HG03520 (cell line): Measurements from ENCODE around the gene STIM2.
"Not testable (repeated sequence)": the region's sequence is repeated elsewhere in the genome, so short reads cannot be mapped to it uniquely, and the experiment has no call there.

Experiments
- ATAC-seq: cut with Tn5 transposase; IDR thresholded peaks from one replicate; pipeline ENCODE4 v1.9.1; 2021; ENCODE audit warnings: mild to moderate bottlenecking, moderate library complexity; ENCODE audit not compliant: unreplicated experiment

The STIM2 gene

DNA sequence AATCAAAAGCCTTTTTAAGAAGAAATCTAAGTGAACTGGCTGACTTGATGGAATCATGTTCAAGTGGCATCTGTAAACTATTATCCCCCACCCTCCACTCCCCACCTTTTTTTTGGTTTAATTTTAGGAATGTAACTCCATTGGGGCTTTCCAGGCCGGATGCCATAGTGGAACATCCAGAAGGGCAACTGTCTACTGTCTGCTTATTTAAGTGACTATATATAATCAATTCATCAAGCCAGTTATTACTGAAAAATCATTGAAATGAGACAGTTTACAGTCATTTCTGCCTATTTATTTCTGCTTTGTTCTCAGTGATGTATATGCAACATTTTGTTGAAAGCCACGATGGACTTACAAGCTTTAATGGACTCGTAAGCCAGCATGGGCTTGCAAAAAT lies 162.3 kb downstream of the STIM2 start:
- no peak for ATAC-seq

DNA sequence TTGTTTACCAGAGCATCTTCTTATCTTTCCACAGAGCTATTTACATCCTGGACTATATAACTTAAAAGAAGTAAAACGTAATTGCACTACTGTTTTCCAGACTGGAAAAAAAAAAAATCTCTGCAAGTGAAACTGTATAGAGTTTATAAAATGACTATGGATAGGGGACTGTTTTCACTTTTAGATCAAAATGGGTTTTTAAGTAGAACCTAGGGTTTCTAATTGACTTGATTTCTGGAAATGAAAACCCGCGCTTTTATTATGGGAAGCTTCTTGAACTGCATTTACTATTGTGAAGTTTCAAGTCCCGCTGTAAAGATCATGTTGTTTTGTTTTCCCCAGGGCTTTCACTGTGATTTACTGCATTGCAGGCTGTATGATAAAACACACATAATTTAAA lies 162.7 kb downstream of the STIM2 start:
- no peak for ATAC-seq

DNA sequence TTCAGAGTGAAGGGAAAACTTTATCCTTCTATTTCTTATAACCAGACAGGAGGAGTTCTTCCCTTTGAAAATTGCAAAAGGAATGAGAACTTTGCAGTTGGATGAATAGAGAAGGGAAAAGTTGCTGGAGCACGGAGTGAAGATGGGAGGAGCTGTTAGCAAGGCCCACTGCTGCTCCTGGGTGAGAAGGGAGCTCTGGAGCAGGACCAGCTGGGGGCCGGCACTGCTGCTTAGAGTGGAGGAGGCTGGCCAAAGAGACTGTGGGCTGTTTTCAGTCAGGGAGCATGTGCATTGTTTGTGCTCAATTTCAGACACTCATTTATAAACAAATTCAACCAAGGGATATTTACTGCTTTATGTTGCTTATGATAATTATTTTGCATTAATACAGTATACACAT lies 164.2 kb downstream of the STIM2 start:
- no peak for ATAC-seq

DNA sequence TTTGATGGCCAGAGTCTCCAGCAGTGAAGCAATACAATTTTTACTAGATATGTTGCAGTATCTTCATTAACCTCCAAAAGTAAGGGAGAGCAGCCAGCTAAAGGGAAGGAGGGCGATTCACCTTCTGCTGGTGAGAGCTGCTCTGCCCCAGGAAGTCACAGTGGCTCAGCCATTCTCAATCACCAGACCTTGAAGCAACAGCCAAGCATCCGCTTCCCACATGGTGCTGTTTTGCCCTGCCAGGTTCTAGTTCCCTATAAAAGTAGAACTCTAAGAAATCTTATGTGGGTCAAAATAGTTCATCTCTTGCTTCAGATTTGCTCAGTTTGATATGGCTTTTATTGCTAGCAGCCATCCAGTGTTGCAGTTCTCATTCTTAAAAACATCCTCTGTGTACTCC lies 166.8 kb downstream of the STIM2 start:
- ATAC-seq, result no peak

DNA sequence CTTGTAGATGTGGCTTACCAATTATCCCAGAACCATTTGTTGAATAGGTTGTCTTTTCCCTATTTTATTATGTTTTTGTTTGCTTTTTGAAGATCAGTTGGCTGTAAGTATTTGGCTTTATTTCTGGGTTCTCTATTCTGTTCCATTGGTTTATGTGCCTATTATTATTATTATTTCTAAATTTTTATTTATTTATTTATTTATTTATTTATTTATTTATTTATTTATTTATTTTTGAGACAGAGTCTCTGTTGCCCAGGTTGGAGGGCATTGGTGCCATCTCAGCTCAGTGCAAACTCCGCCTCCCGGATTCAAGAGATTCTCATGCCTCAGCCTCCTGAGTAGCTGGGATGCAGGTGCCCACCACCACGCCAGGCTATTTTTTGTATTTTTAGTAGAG lies 174.5 kb downstream of the STIM2 start:
- ATAC-seq, result not testable (repeated sequence)

DNA sequence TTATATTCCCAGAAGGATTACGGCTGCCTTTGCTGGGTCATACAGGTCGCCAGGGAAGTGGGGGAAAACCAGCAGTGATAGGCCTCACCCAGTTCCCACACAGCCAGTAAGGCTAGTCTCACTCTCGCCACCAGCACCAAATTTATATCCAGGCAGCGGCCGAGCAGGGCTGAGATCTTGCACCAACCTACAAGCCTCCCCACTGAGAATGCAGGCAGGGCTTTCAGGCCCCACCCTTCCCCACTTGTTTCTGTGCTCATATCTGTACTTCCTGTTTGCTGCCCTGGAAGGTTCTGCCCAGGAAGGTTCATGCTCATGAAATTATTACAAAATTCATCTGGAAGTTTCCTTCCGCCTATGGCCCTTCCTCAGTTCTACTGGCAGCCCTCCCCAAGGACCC lies 179.7 kb downstream of the STIM2 start:
- no peak for ATAC-seq

DNA sequence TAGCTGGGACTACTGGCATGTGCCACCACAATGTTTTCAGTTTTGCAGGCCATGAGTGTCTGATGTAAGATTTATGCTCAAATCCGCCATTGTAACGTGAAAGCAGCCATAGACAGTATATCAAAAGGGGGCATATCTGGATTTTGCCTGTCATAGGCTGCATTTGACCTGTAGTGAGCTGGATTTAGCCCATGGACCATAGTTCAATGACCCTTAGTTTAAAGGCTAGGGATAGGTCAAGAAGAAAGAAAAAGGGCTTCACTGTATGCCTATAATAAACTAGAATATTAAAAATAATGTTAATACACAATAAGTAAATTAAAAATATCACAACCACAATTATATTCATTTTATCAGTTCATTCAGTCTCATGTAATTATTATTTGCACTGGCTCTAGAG lies 181.8 kb downstream of the STIM2 start:
- ATAC-seq, result no peak

DNA sequence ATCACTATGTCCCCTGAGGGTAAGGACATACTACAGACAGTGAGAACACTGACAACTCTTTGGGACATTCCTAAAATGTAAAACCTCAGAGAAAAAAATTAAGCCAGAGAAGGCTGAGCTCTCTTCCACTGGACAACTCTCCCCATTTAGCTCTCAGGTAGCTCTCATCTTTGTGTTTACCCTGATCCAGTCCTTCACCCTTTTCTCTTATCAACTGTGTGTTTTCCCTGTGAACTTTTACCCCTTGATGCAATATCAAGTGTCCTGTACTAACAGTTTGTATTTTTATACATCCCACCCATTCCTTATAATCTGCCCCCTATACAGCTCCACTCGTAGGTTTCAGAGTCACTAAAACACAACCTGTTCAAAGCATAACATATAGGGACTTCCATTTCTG lies 182.6 kb downstream of the STIM2 start:
- no peak for ATAC-seq

DNA sequence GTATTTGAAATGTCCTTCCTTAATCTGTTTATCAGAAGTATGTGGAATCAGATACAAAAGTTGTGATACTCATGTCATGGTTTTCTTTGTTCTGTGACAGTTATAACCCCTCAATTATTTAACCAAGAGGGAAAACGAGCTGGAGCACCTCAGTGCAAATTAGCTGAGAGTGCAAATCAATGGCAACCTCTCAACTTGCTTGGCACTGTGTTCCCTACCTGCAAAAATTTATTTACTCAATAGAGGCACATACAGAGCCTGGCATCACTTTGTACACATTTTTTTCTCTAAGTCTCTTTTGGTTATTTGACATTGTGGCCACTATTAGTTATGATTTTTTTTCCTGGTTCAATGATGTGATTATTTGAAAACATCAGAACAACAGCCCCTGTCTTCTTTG lies 186.2 kb downstream of the STIM2 start:
- ATAC-seq, result no peak

DNA sequence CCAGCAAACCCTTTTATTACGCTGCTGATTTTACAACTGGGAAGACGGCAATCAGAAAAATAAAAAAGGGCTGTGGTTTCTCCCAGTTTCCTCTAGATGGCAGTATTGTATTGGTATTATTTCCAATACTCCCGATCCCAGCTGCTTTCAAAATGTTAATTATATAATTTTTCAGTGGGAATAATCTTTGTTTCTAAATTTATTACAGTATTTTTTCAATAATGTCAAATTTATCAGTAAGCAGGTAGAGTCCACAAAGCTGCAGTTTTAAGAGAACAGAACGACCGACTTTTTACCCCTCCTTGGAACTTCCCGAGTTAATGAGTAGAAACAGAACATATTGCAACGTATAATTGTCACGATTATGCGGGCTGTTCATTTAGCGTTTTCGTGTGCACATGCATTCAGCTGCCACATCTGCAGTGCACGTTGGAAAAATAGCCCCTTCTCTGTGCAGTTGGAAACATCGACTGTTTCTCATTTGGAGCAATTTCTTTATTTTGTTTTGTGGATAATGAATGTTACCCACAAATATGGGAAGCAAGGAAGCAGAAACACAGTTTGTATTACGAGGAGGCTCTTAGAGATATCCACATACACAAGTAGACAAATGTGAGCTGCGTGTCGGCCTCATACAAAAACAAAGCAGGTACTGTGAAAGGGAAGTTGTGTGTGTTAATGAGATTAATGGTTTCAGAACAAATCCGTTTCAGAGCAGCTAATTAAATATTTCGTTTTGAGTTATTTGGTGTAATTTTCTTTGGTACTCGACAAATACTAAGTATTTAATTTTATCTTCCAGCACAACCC lies 188.0 kb downstream of the STIM2 start:
- ATAC-seq, result no peak

DNA sequence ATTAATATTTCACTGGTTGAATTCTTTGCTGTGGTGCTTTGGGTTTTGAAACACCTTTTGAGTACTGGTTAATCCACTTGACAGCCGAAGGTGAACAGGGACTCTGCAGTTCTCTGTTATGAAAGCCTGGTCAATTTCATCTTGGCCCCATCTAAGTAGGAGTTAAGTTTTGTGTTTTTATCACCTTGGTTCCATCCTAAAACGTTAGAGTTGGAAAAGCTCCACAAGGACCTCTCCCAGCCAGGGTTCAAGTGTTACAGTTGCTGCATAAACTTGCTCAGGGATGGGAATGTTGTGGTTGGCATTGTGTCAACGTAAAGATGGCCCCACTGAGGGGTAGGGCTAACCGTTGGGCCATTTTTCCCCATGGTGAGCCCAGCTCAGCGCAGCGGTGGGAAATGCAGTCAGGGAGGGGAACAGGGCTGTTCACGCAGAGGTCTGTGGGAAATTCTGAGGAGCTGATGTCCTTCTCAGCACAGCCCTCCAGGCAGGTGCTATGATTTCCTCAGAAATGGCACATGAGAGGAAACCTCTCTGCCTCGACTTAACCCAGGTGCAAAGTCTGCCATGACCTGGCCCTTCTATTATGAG lies 188.7 kb downstream of the STIM2 start:
- ATAC-seq, result no peak

DNA sequence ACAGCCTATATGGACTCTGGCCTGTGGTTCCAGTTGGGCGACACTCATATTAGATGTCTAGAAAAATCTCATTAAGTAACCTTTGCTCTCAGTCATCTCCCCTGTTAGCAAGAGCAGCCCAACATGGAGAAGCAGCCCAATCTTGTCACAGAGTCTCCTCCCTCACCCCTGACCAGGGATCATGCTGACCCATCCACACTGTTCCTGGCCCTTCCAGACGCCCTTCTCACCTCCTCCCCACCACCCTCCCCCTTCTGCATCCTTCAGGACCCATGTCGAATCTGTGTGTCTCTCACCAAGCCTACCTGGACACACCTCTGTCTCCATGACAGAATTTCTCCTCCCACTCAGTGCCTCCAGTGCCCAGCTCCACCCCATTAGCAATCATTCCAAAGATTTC lies 190.1 kb downstream of the STIM2 start:
- no peak for ATAC-seq

DNA sequence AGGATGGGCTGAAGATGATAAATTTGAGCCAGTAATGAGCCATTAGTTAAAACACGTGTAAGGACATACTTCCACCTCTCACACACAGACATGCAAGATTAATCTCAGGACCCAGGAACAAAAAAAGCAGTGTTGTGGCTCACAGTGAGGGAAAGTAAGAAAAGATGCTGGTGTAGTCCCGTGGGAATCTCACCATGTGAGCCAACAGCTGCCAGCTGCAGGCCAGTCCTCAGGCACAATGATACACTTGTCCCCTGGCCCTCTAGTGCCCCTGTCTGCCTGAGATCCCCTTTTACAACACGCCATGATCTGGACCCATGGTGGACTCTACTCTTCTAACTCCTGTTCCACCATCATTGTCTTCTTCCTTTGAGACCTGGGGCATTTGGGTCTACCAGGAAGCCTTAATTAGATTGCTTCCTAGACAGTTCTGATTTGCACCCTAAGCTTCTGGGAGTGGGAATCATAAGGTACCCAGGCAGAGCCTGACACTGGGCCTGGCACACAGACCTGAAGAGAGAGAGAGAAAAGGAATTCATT lies 194.7 kb downstream of the STIM2 start:
- no peak for ATAC-seq

DNA sequence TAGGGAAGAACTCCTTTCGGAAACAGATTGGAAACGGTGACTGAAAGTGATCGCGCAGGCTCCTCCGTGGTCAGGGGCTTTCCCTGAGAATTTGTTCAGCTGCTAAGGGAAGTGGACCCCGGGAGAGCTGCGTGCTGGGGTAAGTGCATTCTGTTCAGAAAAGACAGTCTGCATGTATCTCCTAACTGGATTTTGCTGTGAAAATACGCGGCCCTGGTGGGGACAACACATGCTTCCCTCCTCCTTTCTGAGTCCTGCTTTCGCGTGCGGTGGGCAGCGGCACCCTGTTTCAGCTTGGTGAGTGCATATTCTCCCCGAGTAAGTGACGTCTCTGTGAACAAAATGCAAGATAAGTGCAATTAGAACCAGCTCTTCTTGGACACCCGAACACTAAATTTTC lies 195.6 kb downstream of the STIM2 start:
- no peak for ATAC-seq

DNA sequence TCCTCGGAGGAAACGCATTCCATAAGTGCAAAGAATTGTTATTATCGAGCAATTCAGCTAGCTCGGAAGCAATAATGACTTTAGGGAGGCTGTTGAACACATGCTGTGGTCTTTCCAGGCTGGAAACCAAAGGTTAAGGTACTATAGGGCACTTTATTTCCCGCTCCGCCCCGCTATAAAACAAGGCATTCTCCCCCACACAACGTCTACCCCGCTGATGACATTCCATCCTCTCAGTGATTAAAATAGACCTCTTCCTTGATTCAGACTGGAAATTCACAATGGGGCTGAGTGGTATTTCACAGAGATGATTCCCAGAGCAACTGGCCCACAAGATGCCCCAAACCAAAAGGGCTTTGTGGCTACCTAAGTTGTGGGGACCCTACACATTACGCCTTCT lies 196.4 kb downstream of the STIM2 start:
- no peak for ATAC-seq

DNA sequence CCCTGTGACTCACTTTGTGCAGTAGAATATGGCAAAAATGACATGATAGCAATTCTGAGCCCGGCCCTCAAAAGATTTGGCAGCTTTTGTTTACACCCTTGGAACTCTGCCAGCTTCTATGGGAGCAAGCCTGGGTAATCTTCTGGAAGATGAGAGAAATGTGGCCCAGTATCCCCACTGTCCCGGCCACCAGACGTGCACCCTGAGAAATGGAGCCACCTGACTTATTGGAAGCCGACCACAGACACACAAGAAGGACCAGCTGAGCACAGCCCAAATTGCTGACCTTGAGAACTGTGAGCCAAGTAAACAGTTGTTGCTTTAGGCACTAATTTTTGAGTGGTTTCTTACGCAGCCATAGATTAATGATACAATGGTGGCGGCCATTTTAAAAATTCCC lies 197.0 kb downstream of the STIM2 start:
- ATAC-seq, result no peak

DNA sequence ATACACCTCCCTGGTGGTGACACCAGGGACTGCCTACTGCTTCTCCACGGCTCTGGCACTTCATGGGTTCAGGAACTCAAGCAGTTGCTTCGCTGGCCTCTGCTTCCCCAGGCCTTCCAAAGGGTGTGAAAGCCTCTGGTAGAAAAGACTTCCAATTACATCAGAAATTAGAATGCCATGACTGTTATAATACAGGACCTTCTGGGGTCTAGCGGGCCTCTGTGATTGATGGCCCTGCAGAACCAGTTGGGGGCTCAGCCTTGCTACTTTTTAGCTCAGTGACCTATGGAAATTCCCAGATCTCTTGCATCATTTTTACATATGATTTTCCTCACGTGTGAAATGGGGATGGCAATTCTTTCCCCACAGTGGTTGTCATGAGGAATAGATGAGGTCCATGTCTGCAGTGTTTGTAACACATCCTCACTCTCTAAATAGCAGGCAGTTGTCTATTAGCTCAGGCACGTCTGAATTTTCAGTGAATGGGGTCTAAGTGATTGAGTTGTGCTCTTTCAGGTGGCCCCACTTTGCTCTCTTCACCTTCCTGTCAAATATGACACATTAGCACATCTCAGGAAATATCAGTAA lies 198.3 kb downstream of the STIM2 start:
- no peak for ATAC-seq

DNA sequence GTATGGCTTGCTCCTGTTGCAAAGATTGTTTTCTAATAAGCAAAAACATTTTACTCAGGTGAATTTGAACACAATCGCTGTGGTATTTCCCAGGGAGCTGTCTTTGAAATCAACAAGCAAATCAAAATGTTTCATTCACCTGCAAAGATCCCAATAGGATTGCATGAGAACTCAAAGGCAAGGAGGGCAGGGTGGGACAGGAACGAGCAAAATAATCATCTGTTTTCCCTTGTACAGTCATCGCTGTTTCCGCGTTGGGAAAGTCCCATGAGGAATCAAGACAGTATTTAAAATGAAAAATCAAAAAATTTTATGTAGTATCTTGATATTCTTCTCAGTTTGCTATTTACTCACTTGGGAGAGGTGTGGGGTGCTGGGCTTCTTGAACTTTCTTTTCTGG lies 198.8 kb downstream of the STIM2 start:
- no peak for ATAC-seq

DNA sequence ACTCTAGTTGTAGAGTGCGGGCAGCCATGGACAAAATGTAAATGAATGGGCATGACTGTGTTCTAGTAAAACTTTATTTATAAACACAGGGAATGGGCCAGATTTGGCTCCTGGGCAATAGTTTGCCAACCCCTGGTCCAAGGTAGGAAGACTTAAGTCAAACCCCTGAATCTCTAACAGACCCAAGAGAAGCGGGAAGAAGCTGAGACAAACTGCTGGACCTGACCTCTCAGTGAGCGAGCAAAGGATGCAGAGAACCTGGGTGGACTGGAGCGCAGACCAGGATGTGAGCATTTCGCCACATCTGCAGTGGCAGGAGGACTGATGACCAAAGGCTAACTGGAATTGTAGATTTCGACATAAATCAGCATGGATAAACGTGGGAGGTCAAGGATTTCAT lies 201.6 kb downstream of the STIM2 start:
- no peak for ATAC-seq

DNA sequence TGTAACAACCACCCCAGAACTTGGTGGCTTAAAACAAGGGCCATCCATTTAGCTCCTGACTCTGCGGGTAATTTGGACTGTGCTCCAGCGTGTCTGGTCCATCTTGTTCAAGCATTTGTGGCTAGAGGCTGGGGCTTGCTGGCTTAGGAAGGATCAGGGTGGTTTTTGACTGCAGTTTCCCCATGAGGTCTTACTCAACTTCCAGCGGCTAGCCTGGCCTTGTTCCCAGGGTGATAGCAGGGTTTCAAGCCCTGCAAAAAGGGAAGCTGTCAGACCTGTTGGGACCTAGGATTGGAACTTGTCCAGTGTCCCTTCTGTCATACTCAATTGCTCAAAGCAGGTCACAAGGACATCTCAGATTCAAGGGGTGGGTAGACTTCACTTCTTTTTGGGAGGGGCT lies 205.9 kb downstream of the STIM2 start:
- ATAC-seq, result no peak

DNA sequence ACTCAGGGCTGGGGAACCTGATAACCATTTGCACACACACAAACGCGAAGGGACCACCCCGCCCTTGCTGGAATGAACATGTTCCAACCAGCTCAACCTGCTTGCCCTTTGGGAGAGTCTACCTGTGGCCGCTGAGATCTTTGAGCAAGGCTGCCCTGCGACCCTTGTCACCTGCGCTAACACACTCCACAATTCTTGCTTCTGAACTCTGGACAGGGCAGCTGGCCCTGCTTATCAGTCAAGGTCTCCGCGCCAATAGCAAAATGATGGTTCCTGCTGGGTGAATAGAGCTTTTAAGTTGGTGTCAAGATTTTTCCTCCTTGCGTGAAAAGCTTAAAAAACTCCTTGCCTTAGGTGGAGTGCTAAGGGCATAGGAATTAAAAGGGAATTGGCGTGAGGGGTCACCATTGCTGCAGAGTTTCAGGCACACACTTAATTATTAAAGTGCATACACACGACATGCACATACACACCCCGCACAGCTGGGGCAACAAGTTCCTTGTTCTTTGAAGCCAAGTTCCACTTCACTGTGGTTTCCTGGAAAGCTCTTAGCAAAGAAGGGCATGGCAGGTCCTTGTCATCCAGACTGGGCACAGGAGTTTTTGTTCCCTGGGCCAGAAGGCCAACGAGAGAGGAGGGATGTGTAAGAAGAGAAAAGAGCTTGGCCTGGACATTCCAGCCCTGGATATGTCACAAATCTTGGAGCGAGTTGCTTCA lies 207.7 kb downstream of the STIM2 start:
- no peak for ATAC-seq
